NCI-H748 treated with DMSO at 0.1 percent for 48 hours (cell line): Measurements from ENCODE around the gene GAL3ST1.
"Not testable (repeated sequence)": the region's sequence is repeated elsewhere in the genome, so short reads cannot be mapped to it uniquely, and the experiment has no call there.

Experiments used
- DNase-seq: peaks from one replicate; lab custom pipeline; 2025; lab: John Stamatoyannopoulos, UW

GAL3ST1 gene

DNA sequence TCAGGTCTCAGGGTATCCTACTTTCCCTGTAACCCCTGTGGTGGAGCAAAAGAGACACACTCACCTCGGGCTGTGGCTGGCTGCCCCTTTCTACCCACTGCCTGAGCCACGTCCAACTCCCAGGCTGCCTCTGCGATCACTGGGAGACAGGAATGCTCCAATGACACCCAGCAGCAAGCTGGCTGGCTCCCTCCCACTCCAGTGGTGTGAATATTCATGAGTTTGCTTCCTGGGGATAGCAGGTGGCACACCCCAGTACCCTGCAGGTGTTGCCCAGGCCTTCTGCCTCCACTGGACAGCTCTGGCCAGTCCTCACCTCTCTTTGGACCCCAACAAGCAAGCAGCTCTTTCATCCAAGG lies 9.7 kb downstream of the GAL3ST1 start:
- no peak for DNase-seq

DNA sequence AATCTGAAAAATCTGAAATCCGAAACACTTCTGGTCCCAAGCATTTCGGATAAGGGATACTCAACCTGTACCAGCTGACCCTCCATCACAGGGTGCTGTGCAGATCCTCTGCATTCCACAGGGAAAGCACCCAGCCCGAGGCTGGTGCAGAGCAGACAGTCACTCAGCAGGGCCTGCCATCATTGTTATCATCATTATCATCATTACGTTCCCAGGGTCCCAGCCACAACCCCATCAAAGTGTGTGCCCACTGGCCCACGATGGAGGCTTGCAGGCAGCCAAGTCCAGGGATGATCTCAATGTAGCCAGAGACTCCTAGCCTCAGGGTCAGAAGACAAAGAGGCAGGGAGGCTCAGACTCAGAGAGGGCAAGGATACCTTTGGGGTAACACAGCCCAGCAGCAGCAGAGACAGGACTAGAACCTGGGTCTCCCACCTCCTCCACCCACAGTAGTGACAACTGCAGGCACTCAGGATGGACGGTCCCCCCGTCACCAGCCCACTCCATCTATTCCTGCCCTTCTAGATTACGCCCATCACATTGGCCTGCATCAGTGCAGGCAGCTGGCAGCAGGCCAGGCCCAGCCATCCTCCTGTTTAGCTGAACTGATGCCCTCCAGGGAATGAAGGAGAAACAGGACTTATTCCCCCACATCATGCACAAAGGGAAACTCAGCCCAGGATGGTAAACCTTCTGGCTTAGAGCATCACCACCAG lies 10.3 kb downstream of the GAL3ST1 start:
- no peak for DNase-seq

DNA sequence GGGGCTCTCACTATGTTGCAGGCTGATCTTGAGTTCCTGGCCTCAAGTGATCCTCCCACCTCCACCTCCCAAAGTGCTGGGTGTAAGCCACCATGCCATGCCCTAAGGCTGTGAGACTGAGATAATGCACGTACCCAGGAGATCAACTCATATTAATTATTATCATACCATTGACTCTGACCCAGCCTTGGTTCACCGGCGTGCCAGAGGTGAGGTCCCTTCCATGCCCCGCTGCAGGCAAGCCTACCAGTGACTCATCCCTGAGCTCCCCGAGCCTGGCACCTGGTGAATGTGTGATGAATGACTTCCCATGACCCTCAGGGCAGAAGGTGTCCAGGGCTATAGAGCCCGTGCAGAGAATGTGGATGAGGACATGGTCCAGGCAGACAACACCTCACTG lies 12.1 kb downstream of the GAL3ST1 start:
- no peak for DNase-seq

DNA sequence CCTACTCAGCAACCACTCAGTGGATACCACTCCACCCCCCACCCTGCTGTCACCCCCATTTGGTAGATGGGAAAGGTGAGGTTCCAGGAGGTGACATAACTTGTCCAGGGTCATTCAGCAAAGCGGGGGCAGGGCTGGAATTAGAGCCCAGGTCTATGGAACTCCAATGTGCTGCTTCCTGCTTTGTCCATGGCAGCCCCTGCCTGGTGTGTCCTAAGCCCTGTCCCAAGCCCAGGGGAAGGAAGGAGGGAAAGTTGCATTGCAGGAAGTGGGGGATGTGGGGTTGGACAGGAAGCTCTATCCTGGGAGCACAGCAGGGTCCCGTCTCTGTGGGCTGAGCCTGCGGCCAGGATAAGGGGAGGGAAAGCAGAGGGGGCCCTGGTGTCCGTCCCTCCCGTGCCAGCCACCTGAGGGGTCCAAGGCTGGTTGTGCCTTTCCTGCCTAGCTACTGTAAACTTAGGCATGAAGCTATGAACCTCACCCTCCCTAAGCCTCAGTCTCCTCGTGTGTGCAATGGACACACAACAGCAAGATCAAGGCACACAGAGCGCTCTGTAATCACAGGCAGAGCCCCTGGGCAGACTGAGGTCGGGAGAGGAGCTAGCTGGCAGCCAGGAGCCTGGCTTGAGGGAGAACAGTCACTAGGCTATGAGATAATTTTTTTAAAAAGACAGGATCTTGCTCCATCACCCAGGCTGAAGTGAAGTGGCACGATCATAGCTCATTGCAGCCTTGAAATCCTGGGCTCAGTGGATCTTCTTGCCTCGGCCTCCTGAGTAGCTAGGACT lies 12.9 kb downstream of the GAL3ST1 start:
- no peak for DNase-seq

DNA sequence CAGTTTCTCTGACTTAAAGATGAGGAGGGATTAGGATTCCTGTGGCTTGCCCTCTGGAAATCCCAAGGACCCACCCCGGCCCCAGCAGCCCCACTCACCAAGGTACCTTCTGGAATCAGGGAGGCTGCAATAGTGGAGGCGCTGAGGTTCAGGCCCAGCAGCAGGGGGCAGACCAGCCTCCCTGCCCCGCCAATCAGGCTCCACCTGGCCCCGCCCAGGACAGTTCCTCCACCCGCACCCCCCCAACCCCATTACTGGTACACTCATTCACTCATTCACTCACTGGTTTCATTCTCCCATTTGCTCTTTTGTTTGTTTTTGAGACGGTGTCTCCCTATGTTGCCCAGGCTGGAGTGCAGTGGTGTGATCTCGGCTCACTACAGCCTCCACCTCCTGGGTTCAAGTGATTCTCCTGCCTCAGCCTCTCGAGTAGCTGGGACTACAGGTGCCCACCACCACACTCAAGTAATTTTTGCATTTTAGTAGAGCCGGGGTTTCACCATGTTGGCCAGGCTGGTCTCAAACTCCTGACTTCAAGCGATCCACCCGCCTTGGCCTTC lies 13.7 kb downstream of the GAL3ST1 start:
- DNase-seq, result not testable (repeated sequence)

DNA sequence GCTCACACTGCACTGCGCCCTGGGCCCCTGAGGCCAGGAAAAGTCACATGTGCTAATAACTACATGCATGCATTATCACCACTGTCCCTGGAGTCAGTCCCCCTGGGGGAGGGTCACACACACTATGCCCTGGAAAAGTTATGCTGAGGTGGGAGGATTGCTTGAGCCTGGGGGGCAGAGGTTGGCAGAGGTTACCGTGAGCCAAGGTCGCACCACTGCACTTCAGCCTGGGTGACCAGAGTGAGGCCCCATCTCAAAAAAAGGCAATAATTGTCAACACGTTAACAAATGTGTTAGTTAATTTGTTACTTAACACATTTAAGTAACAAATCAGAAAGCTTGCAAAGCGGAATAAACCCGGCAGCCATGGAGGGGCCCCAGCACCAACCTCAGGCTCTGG lies 14.6 kb downstream of the GAL3ST1 start:
- no peak for DNase-seq

DNA sequence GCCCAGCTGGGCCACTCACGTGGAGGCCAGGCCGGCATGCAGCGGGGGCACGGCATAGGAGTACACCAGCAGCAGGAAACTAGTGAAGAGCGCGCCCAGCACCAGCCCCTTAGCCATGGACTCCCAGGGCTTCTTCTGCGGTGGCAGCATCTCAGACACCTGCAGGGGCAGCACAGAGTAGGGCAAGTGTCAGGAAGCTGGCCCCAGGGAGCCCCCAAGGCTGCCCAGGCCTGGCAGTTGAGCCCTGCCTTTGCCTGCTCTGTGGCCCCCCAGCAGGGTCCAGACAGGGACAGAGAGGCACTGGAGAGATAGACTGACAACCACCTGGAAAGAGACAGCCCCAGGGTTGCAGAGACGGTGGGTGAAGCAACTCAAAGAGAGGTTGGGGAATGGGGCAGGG lies 17.2 kb downstream of the GAL3ST1 start:
- DNase-seq, result no peak

DNA sequence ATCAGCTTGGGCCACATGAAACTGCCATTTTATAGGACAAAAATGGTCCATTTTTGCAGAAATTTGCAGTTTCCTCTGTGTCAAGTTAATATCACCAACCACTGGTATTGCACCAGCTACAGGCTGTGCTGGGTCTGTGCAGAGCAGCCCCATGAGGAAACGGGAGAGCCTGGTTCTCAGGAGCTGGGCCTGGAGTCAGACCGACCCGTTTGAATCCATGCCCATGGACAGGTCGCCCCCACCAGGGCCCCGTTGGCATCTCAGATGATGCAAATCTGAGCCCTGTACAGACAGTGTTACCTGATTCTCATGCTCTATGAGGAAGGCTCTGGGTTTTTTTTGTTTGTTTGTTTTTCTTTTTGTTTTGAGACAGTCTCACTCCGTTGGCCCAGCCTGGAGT lies 18.1 kb downstream of the GAL3ST1 start:
- DNase-seq, result no peak

DNA sequence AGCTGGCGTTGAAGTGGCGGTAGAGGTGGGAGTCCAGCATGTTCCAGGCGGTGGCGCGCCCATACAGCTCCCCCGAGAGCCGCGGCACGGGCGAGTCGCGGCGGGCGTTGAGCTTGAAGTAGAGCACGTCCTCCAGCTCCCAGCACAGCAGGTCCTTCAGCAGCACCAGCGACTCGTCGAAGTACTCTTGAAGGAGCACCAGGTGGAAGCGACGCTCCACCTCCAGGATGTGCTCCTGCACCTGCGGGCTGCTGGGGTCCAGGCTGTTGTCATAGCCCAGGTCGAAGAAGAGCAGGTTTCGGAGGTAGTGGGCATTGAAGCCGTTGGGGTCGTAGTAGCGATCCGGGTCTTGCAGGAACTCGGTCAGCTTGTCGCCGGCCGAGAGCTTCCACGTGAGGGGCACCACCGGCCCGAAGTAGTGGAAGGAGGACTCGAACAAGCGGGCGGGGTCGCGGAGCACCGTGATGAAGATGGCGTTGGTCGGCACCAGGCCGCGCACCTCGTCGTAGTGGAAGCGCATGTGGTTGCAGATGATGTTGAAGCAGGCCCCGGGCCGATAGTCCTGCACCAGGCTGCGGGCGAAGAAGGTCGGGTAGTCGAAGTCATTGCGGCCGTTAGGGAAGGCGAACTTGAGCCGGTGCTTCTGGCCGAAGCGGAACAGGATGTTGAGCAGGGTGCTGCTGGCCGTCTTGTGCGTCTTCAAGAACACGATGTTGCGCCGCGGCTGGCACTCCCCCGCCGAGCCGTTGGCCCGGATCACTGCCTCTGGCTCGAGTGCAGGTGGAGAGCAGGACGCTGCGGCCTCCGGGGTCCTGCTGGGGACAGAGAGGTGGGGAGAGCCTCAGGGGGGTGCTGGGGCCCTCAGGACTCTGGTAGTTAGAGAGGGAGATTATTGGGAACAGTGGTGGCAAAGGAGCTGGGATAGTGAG lies 18.9 kb downstream of the GAL3ST1 start:
- no peak for DNase-seq

DNA sequence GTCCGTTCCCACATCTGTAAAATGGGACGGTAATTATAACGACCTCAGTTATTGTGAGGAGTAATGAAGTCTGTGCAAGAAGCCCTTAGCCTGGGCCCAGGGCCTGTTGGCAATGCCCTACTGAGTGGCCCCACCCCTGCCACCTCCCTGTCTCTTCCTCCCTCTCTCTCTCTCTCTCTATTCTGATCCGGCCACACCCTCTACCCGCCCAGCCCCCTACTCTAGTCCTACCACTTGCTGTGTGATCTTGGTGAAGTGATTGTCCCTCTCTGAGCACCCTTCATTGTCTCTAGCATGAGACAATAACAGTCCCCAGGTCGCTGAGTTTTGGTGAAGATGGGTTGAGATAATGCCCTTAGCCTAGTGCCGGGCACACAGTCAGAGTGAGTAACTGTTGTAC lies 20.5 kb downstream of the GAL3ST1 start:
- DNase-seq, result no peak

DNA sequence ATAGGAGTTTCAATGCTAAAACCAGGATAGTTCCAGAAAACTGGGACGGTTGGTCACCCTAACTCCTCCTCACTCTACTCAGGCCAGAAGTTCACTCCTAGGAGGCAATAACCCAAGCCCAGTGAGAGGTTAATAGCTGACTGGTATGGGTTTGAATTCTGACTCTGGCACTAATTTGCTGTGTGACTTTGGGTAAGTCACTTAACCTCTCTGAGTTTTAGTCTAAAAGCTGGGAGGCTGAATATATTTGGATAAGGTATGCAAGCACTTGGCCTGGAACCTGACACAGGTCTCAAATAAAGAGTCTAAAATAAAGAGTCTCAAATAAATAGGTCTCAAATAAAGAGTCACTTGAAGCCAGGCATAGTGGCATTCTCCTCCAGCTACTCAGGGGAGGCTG lies 21.7 kb downstream of the GAL3ST1 start:
- DNase-seq, result no peak

DNA sequence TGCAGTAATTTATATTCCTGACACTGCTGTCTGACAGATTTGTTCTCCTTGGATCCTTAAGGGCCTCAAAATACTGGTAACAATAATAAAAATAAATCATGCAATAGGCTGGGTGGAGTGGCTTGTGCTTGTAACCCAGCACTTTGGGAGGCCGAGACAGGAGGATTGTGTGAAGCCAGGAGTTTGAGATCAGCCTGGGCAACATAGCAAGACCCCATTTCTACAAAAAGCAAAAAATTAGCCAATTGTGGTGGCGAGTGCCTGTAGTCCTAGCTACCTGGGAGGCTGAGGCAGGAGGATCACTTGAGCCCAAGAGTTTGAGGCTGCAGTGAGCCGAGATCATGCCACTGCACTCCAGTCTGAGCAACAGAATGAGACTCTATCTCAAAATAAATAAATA lies 22.7 kb downstream of the GAL3ST1 start:
- DNase-seq, result not testable (repeated sequence)

DNA sequence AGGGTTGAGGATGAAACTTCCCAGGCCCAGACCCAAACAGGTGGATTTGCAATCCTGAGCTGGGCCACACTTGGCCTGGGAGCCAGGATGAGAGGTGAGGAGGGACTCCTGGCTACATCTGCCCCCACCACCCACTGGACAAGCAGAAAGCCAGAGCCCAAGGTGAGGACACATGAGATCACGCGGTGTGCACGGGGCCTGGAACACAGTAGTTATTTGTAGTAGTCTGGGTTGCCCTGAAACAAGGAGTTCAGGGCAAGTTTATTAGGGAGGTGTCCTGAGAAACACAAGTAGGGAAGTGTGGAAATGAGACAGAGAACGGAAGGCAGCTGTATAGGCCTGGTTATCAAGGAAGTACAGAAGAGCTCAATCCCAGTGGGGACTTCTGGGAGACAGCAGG lies 27.3 kb downstream of the GAL3ST1 start:
- no peak for DNase-seq

DNA sequence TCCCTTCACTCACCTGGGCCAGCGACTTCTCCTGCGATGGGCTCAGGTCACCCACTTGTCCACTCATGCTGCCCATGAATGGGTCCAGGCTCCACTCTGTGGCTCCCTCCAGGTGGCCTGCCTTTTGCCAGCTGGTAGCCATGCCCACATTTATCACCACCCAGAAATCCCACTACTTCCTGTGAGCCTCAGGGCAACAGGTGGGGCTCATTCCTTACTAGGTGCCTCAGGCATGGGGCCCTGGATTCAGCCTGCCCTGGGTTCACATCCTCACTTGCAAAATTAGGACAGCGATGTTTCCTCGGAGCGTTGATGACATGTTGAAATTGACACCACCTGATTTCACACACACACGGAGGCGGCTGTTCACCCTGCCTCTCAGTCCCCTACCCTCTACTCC lies 27.8 kb downstream of the GAL3ST1 start, which contains the start of gene SEC14L6:
TSS of gene SEC14L6 (minus strand) at position 126 of the 400 bp plus-strand sequence. CDS start at position 67, 59 bp downstream.
- no peak for DNase-seq

DNA sequence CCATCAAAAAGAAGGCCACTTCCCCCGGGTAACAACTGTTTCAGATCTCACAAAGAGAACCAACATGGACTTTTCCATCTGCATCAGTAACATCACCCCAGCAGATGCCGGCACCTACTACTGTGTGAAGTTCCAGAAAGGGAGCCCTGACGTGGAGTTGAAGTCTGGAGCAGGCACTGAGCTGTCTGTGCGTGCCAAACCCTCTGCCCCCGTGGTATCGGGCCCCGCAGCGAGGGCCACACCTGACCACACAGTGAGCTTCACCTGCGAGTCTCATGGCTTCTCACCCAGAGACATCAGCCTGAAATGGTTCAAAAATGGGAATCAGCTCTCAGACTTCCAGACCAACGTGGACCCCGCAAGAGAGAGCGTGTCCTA lies 31.7 kb downstream of the GAL3ST1 start:
- no peak for DNase-seq

DNA sequence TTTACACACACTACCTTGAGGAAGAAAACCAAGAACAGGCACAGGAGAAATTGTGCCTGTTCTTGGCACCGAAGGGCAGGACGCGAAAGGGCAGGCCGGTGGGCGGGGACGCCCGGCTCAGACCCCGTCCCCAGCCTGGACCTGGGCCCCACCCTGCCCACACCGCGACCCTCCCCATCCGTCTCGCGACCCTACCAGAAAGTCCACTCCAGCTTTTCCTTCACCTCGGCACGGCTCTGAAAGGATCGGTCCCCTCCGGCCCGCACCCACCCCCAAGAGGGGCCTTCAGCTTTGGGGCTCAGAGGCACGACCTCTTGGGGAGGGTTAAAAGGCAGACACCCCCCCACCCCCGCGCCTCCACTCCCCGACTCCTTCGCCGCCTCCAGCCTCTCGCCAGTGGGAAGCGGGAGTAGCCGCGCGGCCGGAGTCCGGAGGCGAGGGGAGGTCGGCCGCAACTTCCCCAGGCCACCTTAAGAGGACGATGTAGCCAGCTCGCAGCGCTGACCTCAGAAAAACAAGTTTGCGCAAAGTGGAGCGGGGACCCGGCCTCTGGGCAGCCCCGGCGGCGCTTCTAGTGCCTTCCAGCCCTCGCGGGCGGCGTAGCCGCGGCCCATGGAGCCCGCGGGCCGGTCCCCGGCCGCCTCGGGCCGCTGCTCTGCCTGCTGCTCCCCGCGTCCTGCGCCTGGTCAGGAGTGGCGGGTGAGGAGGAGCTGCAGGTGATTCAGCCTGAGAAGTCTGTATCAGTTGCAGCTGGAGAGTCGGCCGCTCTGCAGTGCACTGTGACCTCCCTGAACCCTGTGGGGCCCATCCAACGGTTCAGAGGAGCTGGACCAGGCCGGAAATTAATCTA lies 32.3 kb downstream of the GAL3ST1 start:
- no peak for DNase-seq

DNA sequence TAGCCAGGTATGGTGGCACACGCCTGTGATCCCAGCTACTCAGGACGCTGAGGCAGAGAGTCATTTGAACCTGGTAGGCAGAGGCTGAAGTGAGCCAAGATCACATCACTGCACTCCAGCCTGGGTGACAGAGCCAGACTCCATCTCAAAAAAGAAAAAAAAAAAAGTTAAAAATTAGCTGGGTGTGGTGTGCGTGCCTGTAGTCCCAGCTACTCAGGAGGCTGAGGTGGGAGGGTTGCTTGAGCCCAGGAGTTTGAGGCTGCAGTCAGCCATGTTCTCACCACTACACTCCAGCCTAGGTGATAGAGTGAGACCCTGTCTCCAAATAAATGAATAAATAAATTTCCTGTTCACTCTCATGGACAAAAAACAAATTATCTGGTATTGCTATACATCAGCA lies 33.0 kb downstream of the GAL3ST1 start:
- not testable (repeated sequence) for DNase-seq

DNA sequence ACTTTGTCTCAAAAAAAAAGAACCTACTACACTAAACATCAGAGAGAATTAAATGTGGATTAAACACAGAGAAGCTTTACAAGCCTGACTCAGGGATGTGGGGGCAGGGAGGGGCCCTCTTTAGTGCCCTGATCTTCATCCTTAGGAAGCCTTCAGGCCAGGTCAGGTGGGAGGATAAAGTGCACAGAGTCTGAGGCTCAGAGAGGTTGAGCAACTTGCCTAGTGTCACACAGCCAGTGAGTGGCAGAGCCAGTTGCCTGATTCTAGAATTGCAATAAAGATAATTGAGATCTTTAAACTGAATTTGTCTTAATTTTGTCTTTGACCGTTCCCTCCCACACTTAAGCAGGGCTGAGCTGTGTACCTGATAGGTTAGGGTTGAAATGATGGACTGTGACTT lies 35.1 kb downstream of the GAL3ST1 start:
- no peak for DNase-seq

DNA sequence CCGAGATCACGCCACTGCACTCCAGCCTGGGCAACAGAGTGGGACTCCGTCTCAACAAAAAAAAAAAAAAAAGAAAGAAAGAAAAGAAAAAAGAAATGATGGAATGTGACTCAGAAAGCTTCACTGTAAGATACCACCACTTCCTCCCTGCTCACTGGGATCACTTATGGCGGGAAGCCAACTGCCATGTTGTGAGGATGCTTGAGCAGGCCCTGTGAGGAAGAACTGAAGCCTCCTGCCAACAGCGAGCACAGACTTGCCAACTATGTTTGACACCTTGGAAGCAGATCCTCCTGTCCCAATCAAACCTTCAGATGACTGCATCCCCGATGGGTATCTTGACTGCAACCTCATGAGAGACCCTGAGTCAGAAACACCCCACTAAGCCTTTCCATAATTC lies 36.2 kb downstream of the GAL3ST1 start:
- DNase-seq, result no peak

DNA sequence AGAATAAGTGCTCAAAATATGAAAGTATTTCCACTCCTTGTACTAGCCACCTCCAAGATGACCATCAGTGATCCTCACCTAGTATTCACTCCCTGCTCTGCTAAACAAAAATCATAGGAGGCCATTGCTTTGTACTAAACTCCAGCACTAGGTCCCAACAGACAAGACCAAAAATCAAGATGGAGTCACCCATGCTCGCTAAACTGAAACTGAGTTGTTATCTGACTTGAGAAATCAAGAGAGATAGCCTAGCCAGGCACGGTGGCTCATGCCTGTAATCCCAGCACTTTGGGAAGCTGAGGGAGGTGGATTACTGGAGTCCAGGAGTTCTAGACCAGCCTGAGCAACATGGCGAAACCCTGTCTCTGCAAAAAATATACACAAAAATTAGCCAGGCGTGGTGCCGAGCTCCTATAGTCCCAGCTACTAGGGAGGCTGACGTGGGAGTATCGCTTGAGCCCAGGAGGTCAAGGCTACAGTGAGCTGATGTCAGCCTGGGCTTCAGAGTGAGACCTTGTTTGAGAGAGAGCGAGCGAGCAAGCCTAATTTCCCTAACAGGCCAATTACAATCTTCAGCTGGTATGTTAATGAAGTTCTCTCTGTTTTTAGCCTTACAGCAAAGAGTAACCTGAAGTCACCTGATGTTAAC lies 37.3 kb downstream of the GAL3ST1 start:
- DNase-seq, result no peak

DNA sequence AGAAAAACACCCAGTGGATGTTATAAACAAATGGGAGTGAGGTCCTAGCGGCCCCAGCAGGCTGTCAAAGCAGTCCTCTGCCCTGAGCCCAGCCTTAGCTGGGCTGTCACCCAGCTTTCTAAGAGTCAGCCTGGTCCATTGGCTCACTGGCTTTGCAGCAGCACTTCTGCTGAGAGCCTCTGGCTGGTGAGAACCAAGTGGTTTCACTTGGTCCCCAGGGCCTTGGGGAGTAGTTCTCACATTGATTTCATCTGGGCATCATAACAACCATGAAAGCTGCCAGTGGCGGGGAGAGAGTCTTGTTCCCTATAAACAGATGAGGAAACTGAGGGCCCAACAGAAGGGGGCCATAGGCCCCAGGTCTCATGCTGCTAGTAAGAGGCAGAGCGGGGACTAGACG lies 39.3 kb downstream of the GAL3ST1 start:
- DNase-seq, result no peak
